ENCODE data around the gene NCR3LG1.

Gene NCR3LG1

GRCh38 chr11:17347676-17348075 is 3.9 kb upstream of the NCR3LG1 start:
- Histone ChIP-seq H3K4me3 (ENCODE audit: low read depth, low read length) (no peak overlapping the region), H3K9me3 (ENCODE audit: control insufficient read depth, insufficient read depth, low read length) (no peaks in the 10 kb centered on the region), H3K27me3 (ENCODE audit: control insufficient read depth, insufficient read depth, low read length) (peaks cover 39% of the 10 kb centered on the region), H3K36me3 (ENCODE audit: control insufficient read depth, insufficient read depth, low read length) (no peaks in the 10 kb centered on the region), H3K9ac (ENCODE audit: low read depth, low read length) (no peak overlapping the region), H3K27ac (ENCODE audit: low read depth, low read length) (no peak overlapping the region), H3K4me1 (ENCODE audit: control insufficient read depth, insufficient read depth, low read length) (peaks cover 16% of the 10 kb centered on the region)

GRCh38 chr11:17350455-17351171 is 987 bp upstream of the NCR3LG1 start:
- H3K27me3 ChIP-seq (ENCODE audit: control insufficient read depth, insufficient read depth, low read length) = peaks cover 62% of the 10 kb centered on the region

DNA sequence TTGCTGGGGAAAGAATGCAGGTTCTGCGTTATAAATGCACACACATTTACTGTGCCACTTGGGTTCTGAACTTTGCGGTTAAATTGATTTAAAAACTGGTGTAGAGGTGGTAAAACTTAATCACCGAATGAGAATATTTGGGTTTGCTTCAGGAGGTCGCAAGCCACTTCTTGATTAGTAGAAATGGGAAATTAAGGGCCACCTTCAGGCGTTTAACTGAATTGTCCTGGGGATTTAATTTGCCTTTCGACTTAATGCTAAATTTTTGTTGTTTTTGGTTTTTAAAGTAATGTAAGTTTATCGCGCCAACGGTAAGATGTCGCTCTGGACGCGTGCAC is 459 bp upstream of the NCR3LG1 start:
- Histone ChIP-seq H3K4me1 (ENCODE audit: control insufficient read depth, insufficient read depth, low read length) (peaks cover 18% of the 10 kb centered on the region), H3K27ac (ENCODE audit: low read depth, low read length) (no peak overlapping the region), H3K27me3 (ENCODE audit: control insufficient read depth, insufficient read depth, low read length) (peaks cover 62% of the 10 kb centered on the region), H3K4me3 (ENCODE audit: low read depth, low read length) (peak overlapping the region; percentile 58), H3K9me3 (ENCODE audit: control insufficient read depth, insufficient read depth, low read length) (no peaks in the 10 kb centered on the region), H3K9ac (ENCODE audit: low read depth, low read length) (no peak overlapping the region), H3K36me3 (ENCODE audit: control insufficient read depth, insufficient read depth, low read length) (no peaks in the 10 kb centered on the region)

More at GRCh38 chr11:17350455-17351171, 987 bp upstream of the NCR3LG1 start:
- H3K36me3 ChIP-seq (ENCODE audit: control insufficient read depth, insufficient read depth, low read length) = no peaks in the 10 kb centered on the region
- peaks cover 18% of the 10 kb centered on the region for H3K4me1 ChIP-seq (ENCODE audit: control insufficient read depth, insufficient read depth, low read length)
- H3K9ac ChIP-seq (ENCODE audit: low read depth, low read length) = no peak overlapping the region
- H3K9me3 ChIP-seq (ENCODE audit: control insufficient read depth, insufficient read depth, low read length) = no peaks in the 10 kb centered on the region
- H3K27ac ChIP-seq (ENCODE audit: low read depth, low read length) = no peak overlapping the region
- H3K4me3 ChIP-seq (ENCODE audit: low read depth, low read length) = no peak overlapping the region

DNA sequence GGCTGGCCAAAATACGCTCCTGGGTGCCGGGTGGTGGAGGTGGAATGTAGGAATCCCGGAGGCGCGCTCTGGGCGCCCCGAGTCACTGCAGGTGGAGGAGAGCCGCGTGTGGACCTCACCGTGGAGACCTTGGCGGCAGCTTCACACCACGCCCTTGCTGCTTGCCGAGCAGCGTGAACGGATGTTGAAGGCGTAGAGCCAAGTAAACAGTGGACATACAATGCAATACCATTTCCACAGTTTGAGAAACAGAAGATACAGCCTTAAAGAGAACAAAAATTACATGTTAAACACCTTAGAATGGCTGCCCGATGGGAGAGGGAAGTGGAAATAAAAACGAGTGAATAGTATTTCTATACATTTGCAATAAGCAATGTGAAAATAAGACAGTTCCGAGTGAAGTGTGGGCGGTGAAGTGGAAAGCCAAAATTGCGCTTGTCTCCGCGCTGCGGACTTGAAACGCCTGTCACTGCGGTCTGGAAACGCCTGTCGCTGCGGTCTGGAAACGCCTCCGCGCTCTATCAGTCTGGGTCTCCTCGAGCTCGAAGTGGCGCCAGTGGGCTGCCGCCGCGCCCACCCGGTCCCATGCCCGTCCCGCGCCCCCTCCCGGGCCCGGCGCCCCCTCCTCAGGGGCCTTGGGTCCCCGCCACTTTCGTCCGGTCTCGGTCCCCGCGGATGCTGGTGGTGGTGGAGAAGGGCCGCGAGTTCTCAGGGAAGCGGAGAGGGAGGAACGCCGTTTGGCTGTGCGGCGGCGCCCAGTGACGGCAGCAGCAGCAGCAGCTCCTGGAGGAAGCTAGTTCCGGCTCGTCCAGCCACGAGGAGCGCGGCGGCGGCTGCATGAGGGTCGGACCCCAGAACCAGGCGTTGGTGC is 1.6 kb downstream of the NCR3LG1 start:
- Histone ChIP-seq H3K27me3 (ENCODE audit: control insufficient read depth, insufficient read depth, low read length) (peaks cover 62% of the 10 kb centered on the region), H3K27ac (ENCODE audit: low read depth, low read length) (no peak overlapping the region), H3K9me3 (ENCODE audit: control insufficient read depth, insufficient read depth, low read length) (no peaks in the 10 kb centered on the region), H3K4me1 (ENCODE audit: control insufficient read depth, insufficient read depth, low read length) (peaks cover 18% of the 10 kb centered on the region), H3K9ac (ENCODE audit: low read depth, low read length) (no peak overlapping the region), H3K36me3 (ENCODE audit: control insufficient read depth, insufficient read depth, low read length) (no peaks in the 10 kb centered on the region), H3K4me3 (ENCODE audit: low read depth, low read length) (peak overlapping the region; percentile 59)

DNA sequence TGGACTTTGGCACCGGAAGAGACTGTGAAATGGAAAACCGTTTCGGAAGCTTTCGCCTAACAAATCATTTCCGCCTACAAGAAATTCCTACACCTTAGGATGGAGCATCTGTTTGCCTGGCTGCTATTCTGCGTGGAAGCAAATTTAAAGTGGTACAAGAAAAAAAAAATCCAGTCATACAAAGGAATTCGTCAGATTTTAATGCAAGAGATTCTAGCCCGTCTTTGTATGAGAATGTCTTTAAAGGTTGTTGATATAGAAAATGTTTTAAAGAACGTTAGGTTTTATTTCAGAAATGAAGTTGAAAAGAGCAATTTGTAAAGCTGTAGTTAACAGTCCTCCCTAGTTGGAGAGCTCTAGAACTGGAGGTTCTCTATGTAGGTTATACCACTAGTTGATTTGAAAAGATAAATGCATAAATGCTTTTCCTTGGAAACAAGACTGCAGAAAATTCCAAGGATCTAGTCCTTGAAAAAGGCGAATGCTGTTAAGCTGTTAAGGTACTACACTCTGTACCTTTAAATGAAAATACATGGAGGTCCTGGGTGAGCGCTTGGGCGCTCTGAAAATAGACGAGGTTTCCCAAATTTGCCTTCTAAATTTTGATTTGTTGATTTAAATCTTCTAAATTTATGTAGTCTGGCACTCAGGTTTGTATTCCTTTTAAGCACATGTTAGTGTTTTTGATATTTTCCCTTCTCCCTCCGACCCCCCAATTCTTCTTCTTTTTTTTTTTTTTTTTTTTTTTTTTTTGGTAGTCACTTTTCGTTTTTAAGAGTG is 2.4 kb downstream of the NCR3LG1 start:
- Histone ChIP-seq H3K36me3 (ENCODE audit: control insufficient read depth, insufficient read depth, low read length) (no peaks in the 10 kb centered on the region), H3K27ac (ENCODE audit: low read depth, low read length) (no peak overlapping the region)

GRCh38 chr11:17354601-17354991 is 3.0 kb downstream of the NCR3LG1 start:
- H3K36me3 ChIP-seq (ENCODE audit: control insufficient read depth, insufficient read depth, low read length) = no peaks in the 10 kb centered on the region
- peaks cover 54% of the 10 kb centered on the region for H3K27me3 ChIP-seq (ENCODE audit: control insufficient read depth, insufficient read depth, low read length)
- H3K9ac ChIP-seq (ENCODE audit: low read depth, low read length) = no peak overlapping the region
- H3K9me3 ChIP-seq (ENCODE audit: control insufficient read depth, insufficient read depth, low read length) = no peaks in the 10 kb centered on the region
- H3K27ac ChIP-seq (ENCODE audit: low read depth, low read length) = no peak overlapping the region
- no peak overlapping the region for H3K4me3 ChIP-seq (ENCODE audit: low read depth, low read length)
- H3K4me1 ChIP-seq (ENCODE audit: control insufficient read depth, insufficient read depth, low read length) = peaks cover 18% of the 10 kb centered on the region

More for the DNA sequence above, 2.4 kb downstream of the NCR3LG1 start:
- H3K9me3 ChIP-seq (ENCODE audit: control insufficient read depth, insufficient read depth, low read length) = no peaks in the 10 kb centered on the region
- H3K9ac ChIP-seq (ENCODE audit: low read depth, low read length) = no peak overlapping the region
- peaks cover 60% of the 10 kb centered on the region for H3K27me3 ChIP-seq (ENCODE audit: control insufficient read depth, insufficient read depth, low read length)
- H3K4me1 ChIP-seq (ENCODE audit: control insufficient read depth, insufficient read depth, low read length) = peaks cover 18% of the 10 kb centered on the region
- peak overlapping the region; percentile 59 for H3K4me3 ChIP-seq (ENCODE audit: low read depth, low read length)

GRCh38 chr11:17366495-17366894 is 14.9 kb downstream of the NCR3LG1 start:
- H3K27me3 ChIP-seq (ENCODE audit: control insufficient read depth, insufficient read depth, low read length) = no peaks in the 10 kb centered on the region
- no peak overlapping the region for H3K27ac ChIP-seq (ENCODE audit: low read depth, low read length)
- peaks cover 23% of the 10 kb centered on the region for H3K9me3 ChIP-seq (ENCODE audit: control insufficient read depth, insufficient read depth, low read length)
- H3K4me1 ChIP-seq (ENCODE audit: control insufficient read depth, insufficient read depth, low read length) = no peaks in the 10 kb centered on the region
- H3K36me3 ChIP-seq (ENCODE audit: control insufficient read depth, insufficient read depth, low read length) = no peaks in the 10 kb centered on the region
- H3K4me3 ChIP-seq (ENCODE audit: low read depth, low read length) = no peak overlapping the region
- no peak overlapping the region for H3K9ac ChIP-seq (ENCODE audit: low read depth, low read length)

DNA sequence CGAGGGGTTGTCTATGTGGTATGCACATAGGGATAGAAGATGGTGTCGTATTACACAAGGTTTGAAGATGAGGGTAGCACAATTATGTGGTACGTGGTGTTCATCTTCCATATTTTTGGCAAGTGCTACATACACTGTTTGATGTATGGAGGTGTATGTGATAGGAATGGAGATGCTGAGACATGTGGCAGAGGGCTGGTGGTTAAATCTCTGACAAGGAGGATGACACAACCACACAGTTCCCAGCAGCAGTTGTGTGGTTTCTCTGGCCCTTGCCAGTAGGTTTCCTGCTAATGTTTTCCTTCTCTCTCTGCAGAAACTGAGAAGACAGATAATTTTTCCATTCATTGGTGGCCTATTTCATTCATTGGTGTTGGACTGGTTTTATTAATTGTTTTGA is 17.0 kb downstream of the NCR3LG1 start:
- no peak overlapping the region for H3K4me3 ChIP-seq (ENCODE audit: low read depth, low read length)
- H3K27me3 ChIP-seq (ENCODE audit: control insufficient read depth, insufficient read depth, low read length) = no peaks in the 10 kb centered on the region
- H3K27ac ChIP-seq (ENCODE audit: low read depth, low read length) = no peak overlapping the region
- peaks cover 44% of the 10 kb centered on the region for H3K9me3 ChIP-seq (ENCODE audit: control insufficient read depth, insufficient read depth, low read length)
- no peaks in the 10 kb centered on the region for H3K36me3 ChIP-seq (ENCODE audit: control insufficient read depth, insufficient read depth, low read length)
- no peak overlapping the region for H3K9ac ChIP-seq (ENCODE audit: low read depth, low read length)
- no peaks in the 10 kb centered on the region for H3K4me1 ChIP-seq (ENCODE audit: control insufficient read depth, insufficient read depth, low read length)

DNA sequence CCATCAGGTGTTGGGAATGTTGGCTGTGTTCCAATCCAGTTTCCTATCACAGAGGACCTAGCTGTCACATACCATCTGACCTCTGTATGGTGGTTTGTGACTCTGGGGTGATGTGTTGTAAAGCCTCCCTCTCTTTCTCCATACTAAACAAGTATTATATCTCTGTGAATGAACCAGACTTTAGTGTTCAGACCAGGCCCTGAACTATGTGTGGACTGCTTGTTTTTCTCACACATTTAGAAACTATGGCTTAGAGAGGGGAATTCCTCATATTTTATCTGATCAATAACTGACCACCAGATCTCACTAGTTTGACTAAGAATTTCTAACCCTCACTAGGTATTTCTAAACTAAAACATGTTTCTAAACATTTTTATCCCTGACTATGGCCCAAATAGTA is 17.5 kb downstream of the NCR3LG1 start:
- Histone ChIP-seq H3K9ac (ENCODE audit: low read depth, low read length) (no peak overlapping the region), H3K36me3 (ENCODE audit: control insufficient read depth, insufficient read depth, low read length) (no peaks in the 10 kb centered on the region), H3K4me3 (ENCODE audit: low read depth, low read length) (no peak overlapping the region), H3K27me3 (ENCODE audit: control insufficient read depth, insufficient read depth, low read length) (no peaks in the 10 kb centered on the region), H3K4me1 (ENCODE audit: control insufficient read depth, insufficient read depth, low read length) (no peaks in the 10 kb centered on the region), H3K27ac (ENCODE audit: low read depth, low read length) (no peak overlapping the region), H3K9me3 (ENCODE audit: control insufficient read depth, insufficient read depth, low read length) (peaks cover 46% of the 10 kb centered on the region)

GRCh38 chr11:17369684-17370243 is 18.2 kb downstream of the NCR3LG1 start:
- H3K36me3 ChIP-seq (ENCODE audit: control insufficient read depth, insufficient read depth, low read length) = no peaks in the 10 kb centered on the region
- no peak overlapping the region for H3K9ac ChIP-seq (ENCODE audit: low read depth, low read length)
- H3K9me3 ChIP-seq (ENCODE audit: control insufficient read depth, insufficient read depth, low read length) = peaks cover 46% of the 10 kb centered on the region

More at GRCh38 chr11:17369684-17370243, 18.2 kb downstream of the NCR3LG1 start:
- H3K27me3 ChIP-seq (ENCODE audit: control insufficient read depth, insufficient read depth, low read length) = no peaks in the 10 kb centered on the region
- H3K4me3 ChIP-seq (ENCODE audit: low read depth, low read length) = no peak overlapping the region
- no peak overlapping the region for H3K27ac ChIP-seq (ENCODE audit: low read depth, low read length)
- H3K4me1 ChIP-seq (ENCODE audit: control insufficient read depth, insufficient read depth, low read length) = no peaks in the 10 kb centered on the region
